ENCODE data around the gene PNPLA7. TPM values are rescaled to one million over a fixed set of nuclear protein-coding genes. Genes with fewer than 3 reads are reported as not detected.

Gene PNPLA7
- total and polyA plus RNA-seq, 4 donors = 0.75 to 6.5 (median 2.1) TPM

DNA sequence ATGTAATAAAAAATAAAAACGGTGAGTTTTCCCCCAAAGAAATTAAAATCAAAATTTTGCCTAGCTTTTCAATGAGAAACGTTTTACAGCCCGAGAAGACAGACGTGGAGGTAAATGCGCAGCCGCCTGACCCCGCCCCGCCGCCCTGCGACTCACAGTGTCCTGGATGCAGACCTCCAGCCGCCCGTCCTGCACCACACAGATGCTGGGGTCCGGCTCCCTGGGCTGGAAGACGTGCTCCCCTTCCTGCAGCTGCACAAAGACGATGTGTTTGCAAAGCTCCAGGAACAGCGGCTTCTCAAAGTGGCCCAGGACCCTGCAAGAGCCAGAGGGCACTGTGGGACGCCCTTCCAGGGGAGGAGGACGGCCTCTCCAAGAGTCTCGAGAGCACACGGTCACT lies 7.7 kb downstream of the PNPLA7 start (continued):
- TF ChIP-seq YY1 (IDR thresholded peaks at IDR 0.05) (no peak), FOXA2 (IDR thresholded peaks at IDR 0.05) (no peak), HNF4A (conservative IDR thresholded peaks at IDR 0.05) (no peak)
- TF ChIP-seq, protein P1, sequence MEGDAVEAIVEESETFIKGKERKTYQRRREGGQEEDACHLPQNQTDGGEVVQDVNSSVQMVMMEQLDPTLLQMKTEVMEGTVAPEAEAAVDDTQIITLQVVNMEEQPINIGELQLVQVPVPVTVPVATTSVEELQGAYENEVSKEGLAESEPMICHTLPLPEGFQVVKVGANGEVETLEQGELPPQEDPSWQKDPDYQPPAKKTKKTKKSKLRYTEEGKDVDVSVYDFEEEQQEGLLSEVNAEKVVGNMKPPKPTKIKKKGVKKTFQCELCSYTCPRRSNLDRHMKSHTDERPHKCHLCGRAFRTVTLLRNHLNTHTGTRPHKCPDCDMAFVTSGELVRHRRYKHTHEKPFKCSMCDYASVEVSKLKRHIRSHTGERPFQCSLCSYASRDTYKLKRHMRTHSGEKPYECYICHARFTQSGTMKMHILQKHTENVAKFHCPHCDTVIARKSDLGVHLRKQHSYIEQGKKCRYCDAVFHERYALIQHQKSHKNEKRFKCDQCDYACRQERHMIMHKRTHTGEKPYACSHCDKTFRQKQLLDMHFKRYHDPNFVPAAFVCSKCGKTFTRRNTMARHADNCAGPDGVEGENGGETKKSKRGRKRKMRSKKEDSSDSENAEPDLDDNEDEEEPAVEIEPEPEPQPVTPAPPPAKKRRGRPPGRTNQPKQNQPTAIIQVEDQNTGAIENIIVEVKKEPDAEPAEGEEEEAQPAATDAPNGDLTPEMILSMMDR (IDR thresholded peaks at IDR 0.05; ENCODE audit: low read depth, low read length, missing input control) = no peak
- TF ChIP-seq, protein P2, sequence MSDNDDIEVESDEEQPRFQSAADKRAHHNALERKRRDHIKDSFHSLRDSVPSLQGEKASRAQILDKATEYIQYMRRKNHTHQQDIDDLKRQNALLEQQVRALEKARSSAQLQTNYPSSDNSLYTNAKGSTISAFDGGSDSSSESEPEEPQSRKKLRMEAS (IDR thresholded peaks at IDR 0.05) = no peak

DNA sequence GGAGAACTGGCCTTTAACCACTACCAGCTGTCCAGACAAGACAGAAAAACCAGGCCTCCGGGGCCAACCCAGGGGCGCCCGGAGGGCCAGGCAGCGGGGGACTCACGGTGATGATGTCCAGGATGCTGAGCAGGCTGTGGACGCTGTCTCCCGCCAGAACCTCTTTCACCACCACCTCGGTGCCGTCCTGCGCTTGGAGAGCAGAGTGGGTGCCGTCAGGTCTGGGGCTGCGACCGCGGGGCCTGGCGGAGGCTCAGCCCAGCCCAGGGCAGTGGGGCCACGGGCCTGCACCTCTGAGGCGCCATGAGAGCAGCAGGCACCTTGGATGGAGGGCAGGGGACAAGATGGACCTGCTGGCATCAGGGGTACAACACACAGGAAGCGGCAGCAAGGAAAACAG lies 9.7 kb downstream of the PNPLA7 start:
- Histone ChIP-seq H3K27me3 (ENCODE audit: control insufficient read depth in 4 of 4, insufficient read depth in 4 of 4, low read length in 3 of 4) (no peaks in the 10 kb centered on the region), H3K4me3 (ENCODE audit: low read depth in 1 of 3, low read length in 3 of 3) (no peak overlapping the region), H3K36me3 (ENCODE audit: control insufficient read depth in 4 of 4, insufficient read depth in 3 of 4, low read depth in 1 of 4, low read length in 3 of 4) (peaks cover 3 to 32% (median 12%) of the 10 kb centered on the region in 4 donors), H3K4me1 (ENCODE audit: control insufficient read depth in 4 of 4, insufficient read depth in 4 of 4, low read length in 3 of 4) (peaks cover 0 to 1% (median 0%) of the 10 kb centered on the region in 4 donors), H3K9me3 (ENCODE audit: control insufficient read depth in 4 of 4, low read length in 3 of 4) (no peaks in the 10 kb centered on the region), H3K27ac (ENCODE audit: low read depth in 1 of 2, low read length in 2 of 2) (no peak overlapping the region), H3K9ac (ENCODE audit: low read depth in 1 of 2, low read length in 2 of 2) (no peak overlapping the region)
- no peak for DNase-seq (ENCODE audit: low spot score)
- TF ChIP-seq RXRA (IDR thresholded peaks at IDR 0.05) = no peak
- no peak for TF ChIP-seq ATF3 (IDR thresholded peaks at IDR 0.05)
- no peak for TF ChIP-seq EGR1 (IDR thresholded peaks at IDR 0.05; ENCODE audit: low read depth in 2 of 2)
- TF ChIP-seq, protein P2 (IDR thresholded peaks at IDR 0.05) = no peak
- TF ChIP-seq HNF4G (IDR thresholded peaks at IDR 0.05) = no peak
- no peak for TF ChIP-seq HNF4A (conservative IDR thresholded peaks at IDR 0.05)
- no peak for TF ChIP-seq NR2F2 (IDR thresholded peaks at IDR 0.05)
- TF ChIP-seq SP1 (IDR thresholded peaks at IDR 0.05) = no peak
- no peak for TF ChIP-seq ZBTB33 (IDR thresholded peaks at IDR 0.05)
- no peak for TF ChIP-seq GABPA (IDR thresholded peaks at IDR 0.05 in 1 of 2, conservative IDR thresholded peaks at IDR 0.05 in 1 of 2)
- TF ChIP-seq RAD21 (IDR thresholded peaks at IDR 0.05) = no peak
- no peak for TF ChIP-seq JUND (IDR thresholded peaks at IDR 0.05)
- no peak for TF ChIP-seq FOXA1 (IDR thresholded peaks at IDR 0.05)
- TF ChIP-seq YY1 (IDR thresholded peaks at IDR 0.05) = no peak
- TF ChIP-seq TAF1 (conservative IDR thresholded peaks at IDR 0.05) = no peak
- TF ChIP-seq FOXA2 (IDR thresholded peaks at IDR 0.05) = no peak
- TF ChIP-seq REST (IDR thresholded peaks at IDR 0.05) = no peak
- TF ChIP-seq, protein P1 (IDR thresholded peaks at IDR 0.05; ENCODE audit: low read depth, low read length, missing input control) = no peak
- 94% methylated on average over 18 of the region's 18 CpGs for WGBS
